Measurements from ENCODE around the gene NARF.

GRCh38 chr17:82457929-82458178 lies 687 bp upstream of the NARF start:
- TF ChIP-seq CTCF (conservative IDR thresholded peaks at IDR 0.05; ENCODE audit: low read length) (no peak), EZH2phosphoT487 (IDR thresholded peaks at IDR 0.05; ENCODE audit: borderline replicate concordance, low read depth, low read length) (no peak)
